HG03520 (cell line): ENCODE measurements around the gene CD6.

Source experiments
- ATAC-seq: cut with Tn5 transposase; IDR thresholded peaks from one replicate; pipeline ENCODE4 v1.9.1; 2021; ENCODE audit warnings: mild to moderate bottlenecking, moderate library complexity; ENCODE audit not compliant: unreplicated experiment

CD6 gene

GRCh38 chr11:60982184-60982583, 10.7 kb downstream of the CD6 start:
- no peak for ATAC-seq

- no peak for ATAC-seq
Measured at GRCh38 chr11:60984149-60984548, 12.7 kb downstream of the CD6 start.

GRCh38 chr11:60984636-60985035, 13.2 kb downstream of the CD6 start:
- no peak for ATAC-seq

GRCh38 chr11:60985501-60985900, 14.0 kb downstream of the CD6 start:
- no peak for ATAC-seq

DNA sequence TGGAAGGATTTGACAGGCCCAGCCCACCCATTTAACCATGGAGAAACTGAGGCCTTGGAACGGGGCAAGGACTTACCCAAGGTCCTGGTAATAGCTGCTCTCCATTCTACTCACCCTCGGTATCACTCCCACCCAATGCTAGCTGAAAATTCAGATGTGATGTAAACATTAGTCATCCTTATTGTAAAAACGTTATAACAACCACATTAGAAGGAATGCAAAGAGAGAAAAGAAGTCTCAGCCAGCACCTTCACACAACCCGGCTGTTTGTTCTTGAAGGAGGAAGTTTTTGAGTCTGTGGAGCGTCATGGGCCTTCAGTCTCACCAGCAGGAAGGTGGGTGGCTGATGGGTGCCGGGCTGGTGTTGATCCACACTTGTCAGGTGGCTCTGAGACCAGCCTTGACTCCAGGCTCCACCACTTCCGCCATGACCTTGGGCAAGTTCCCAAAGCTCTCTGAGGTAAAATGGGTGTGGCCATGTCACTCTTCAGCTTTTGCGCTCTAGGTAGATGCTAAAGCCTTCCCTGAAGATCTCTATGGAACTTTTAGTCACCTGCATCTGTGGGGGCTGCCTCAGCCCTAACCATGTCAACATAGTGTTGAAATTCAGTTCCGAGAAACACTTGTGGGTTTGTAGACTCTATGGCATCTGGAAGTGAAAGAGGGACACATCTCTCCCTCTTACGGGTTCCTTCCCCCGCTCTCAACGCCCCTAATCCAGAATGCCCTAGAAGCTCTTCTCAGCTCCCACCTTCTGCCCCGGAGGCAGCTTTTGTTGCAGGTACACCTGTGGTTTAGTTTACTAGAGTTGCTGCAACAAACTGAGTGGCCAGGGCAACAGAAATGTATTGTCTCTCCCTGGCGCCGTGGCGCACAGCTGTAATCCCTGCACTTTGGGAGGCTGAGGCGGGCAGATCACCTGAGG, 14.8 kb downstream of the CD6 start:
- ATAC-seq = no peak

DNA sequence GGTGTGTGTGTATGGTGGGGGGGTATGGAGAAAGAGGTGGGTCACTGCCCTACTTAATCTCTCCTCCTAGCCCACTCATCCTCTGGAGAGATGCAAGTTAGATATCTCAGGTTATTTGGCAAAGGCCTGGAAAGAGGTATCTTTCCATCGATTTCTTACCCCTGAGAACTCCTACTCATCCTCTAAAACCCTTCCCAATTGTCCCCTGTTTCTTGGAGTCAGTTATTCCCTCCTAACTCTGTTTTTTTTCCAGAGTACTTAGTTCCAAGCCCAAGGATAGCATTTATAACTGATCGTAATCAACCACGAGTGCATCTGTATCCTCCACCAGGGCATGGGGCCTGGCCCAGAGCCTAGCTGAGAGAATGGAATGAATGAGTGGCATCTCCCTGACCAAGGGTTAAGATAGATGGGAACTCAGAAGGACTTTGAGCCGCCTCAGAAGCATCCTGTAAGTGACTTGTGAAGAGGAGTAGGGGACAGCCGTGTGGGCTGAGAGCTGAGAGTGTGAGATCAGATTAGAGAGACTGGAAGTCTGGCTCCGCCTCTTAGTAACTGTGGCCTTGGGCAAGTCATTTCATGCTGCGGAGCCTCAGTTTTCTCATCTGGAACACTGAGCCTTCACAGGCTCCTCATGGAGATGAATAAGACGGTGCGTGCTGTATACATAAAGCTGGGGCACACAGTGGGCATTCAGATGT, 16.2 kb downstream of the CD6 start:
- ATAC-seq = no peak

- no peak for ATAC-seq
Measured at GRCh38 chr11:60988658-60989057, 17.2 kb downstream of the CD6 start.

- no peak for ATAC-seq
Measured at GRCh38 chr11:60989093-60989650, 17.7 kb downstream of the CD6 start.

DNA sequence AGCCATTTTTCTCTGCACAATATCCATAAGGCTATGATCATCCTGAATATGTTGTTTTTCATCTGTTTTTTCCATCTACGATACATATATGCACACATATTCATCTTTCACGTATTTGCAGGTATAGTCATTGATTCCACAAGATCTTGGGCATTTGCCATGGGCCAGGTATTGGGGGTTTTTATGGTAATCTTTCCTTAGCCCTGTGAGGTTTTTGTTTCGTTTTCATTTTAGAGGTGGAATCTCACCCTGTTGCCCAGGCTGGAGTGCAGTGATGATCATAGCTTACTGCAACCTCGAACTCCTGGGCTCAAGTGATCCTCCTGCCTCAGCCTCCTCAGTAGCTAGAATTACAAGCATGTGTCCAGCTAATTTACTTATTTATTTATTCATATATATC, 20.0 kb downstream of the CD6 start:
- ATAC-seq = no peak

- ATAC-seq = no peak
Measured at GRCh38 chr11:60992842-60993409, 21.4 kb downstream of the CD6 start.

DNA sequence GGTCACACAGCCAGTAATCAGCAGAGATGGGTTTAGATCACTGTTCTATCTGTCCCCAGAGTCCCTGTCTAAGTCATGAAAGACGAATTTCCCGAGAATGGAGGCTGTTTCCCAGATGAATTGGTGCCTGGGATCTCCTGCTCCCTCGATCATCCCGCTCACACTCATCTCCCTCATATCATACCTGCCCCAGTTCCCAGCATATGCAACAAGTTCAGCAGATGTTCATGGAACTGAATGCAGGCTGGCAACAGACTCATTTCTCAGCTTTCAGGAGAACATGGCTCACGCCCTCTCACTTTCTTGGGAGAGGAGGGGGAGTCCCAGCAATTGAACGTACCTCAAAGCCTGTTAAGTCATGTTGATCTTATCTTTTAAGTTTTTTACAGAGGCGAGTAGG, 22.1 kb downstream of the CD6 start:
- no peak for ATAC-seq

DNA sequence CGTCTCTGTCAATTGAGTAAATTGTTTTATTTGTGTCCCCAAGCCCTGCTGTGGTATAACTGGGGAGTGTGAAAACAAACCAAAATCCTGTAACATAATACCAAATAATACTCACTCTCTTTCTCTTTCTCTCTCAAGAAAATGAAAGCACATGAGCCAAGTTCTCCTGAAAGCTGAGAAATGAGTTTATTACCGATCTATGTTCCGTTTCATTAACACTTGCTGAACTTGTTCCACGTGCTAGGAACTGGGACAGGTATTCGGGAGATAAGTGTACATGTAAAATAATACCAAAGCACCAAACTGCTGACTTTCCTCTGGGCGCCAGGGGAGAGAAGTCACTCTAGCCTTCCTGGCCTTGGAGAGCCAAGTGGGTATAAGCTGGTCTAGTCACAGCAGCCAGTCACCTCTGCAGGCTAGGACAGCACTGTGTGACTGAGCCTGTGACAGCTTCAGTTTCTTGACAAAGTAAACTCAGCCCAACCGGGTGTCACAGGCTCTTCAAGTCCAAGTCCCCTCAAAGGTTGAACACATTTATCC, 23.1 kb downstream of the CD6 start:
- ATAC-seq = no peak

- ATAC-seq = no peak
Measured at GRCh38 chr11:60995798-60996197, 24.3 kb downstream of the CD6 start.

- ATAC-seq = no peak
Measured at GRCh38 chr11:60996381-60997138, 25.1 kb downstream of the CD6 start.

DNA sequence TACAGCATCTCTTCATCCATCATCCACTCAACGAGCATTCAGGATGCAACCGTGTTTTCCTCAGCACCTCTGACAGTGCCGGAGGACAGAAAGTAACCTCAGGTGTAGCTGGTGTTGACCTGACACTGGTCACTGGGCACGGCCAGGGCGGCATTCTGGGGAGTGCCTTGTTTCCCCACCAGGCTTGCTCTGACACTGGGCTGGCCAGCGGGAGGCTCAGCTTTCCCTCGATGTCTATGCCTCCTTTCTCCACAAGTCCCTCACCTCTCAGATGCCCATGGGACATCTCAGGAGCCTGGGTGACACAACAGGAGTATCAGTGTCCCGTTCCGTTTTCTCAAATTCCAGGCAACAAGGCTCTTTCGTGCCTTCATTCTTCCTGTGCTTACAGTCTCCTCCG, 28.9 kb downstream of the CD6 start:
- ATAC-seq = no peak

GRCh38 chr11:61001931-61002330, 30.5 kb downstream of the CD6 start:
- ATAC-seq = no peak

- ATAC-seq = no peak
Measured at GRCh38 chr11:61002598-61002997, 31.1 kb downstream of the CD6 start.

DNA sequence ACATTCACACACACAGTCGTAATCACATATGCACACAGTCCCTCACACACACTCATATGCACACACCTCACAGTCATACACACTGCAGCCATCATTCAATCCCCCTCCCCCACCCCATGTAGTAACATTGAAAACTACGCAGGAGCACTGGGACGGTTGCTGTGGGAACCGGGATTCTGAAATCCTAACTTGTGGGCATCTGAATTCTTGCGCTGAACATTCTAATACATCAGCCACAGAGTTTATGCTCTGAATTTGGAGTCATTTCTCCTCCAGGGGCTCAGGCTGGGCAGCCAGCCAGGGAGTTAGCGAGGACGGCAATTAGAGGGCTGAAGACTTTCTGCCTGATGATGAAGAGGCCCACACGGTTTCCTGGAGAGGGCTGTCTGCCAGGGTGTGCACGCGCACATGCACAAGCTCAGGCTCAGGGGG, 32.7 kb downstream of the CD6 start:
- no peak for ATAC-seq

DNA sequence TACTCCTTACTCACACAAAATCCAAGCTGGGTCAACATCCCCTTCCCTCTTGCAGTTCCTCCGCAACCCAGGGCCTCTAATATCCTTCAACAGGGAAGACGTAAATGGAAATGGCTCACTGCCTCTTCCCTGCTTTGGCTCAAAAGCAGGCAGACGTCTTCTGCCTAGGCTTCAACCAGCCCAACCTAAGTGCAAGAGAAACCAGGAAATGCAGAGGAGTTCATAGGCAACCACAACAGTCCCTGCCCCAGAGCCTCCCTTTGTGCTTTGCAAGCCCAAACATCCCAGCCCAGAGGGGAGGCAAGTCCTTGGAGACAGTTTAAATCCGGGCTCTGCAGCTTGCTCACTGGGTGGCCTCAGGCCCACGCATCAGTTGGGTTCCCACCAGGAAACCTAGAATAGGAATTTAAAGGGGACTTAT, 33.3 kb downstream of the CD6 start:
- no peak for ATAC-seq

DNA sequence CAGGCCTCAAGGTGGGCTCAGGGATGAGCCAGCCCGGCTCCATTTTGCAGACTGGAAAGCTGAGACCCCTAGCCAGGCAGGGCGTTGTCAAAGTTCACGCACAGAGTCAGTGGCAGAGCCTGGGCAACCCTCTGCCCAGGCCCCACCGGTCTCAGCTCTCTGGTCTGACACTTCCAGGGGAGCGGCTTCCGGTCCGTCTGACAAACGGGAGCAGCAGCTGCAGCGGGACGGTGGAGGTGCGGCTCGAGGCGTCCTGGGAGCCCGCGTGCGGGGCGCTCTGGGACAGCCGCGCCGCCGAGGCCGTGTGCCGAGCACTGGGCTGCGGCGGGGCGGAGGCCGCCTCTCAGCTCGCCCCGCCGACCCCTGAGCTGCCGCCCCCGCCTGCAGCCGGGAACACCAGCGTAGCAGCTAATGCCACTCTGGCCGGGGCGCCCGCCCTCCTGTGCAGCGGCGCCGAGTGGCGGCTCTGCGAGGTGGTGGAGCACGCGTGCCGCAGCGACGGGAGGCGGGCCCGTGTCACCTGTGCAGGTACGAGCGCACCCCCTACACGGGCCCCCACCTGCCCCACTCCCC, 36.0 kb downstream of the CD6 start:
- ATAC-seq = no peak
